ENCODE results near the gene XYLT1.

The XYLT1 gene

GRCh38 chr16:17282247-17282646 lies 188.5 kb downstream of the XYLT1 start:
- no peak overlapping the region for H3K4me3 Mint-ChIP-seq
- H3K27me3 Mint-ChIP-seq (ENCODE audit: low read depth), result peaks cover 32% of the 10 kb centered on the region
- no peak for TF ChIP-seq CTCF (IDR thresholded peaks at IDR 0.05; ENCODE audit: unreplicated experiment in 3 of 3)
- H3K4me1 Mint-ChIP-seq, result peaks cover 46% of the 10 kb centered on the region
- no peaks in the 10 kb centered on the region for H3K9me3 Mint-ChIP-seq
- no peaks in the 10 kb centered on the region for H3K36me3 Mint-ChIP-seq (ENCODE audit: low read depth)
- no peak overlapping the region for H3K27ac Mint-ChIP-seq

GRCh38 chr16:17281052-17281451 lies 189.7 kb downstream of the XYLT1 start:
- H3K36me3 Mint-ChIP-seq (ENCODE audit: low read depth), result no peaks in the 10 kb centered on the region
- H3K27ac Mint-ChIP-seq, result no peak overlapping the region
- peaks cover 35% of the 10 kb centered on the region for H3K4me1 Mint-ChIP-seq
- no peaks in the 10 kb centered on the region for H3K9me3 Mint-ChIP-seq
- no peak for TF ChIP-seq CTCF (IDR thresholded peaks at IDR 0.05; ENCODE audit: unreplicated experiment in 3 of 3)
- no peak overlapping the region for H3K4me3 Mint-ChIP-seq
- peaks cover 36% of the 10 kb centered on the region for H3K27me3 Mint-ChIP-seq (ENCODE audit: low read depth)

- peaks cover 30% of the 10 kb centered on the region for H3K27me3 Mint-ChIP-seq (ENCODE audit: low read depth)
Observed at GRCh38 chr16:17278988-17279387, 191.8 kb downstream of the XYLT1 start.

GRCh38 chr16:17277981-17278381 lies 192.8 kb downstream of the XYLT1 start:
- peak; percentile 46 to 52 (median 50) for TF ChIP-seq CTCF (IDR thresholded peaks at IDR 0.05; ENCODE audit: unreplicated experiment in 3 of 3)
- peaks cover 27% of the 10 kb centered on the region for H3K4me1 Mint-ChIP-seq
- no peaks in the 10 kb centered on the region for H3K36me3 Mint-ChIP-seq (ENCODE audit: low read depth)
- H3K4me3 Mint-ChIP-seq, result no peak overlapping the region
- H3K9me3 Mint-ChIP-seq, result no peaks in the 10 kb centered on the region
- peaks cover 26% of the 10 kb centered on the region for H3K27me3 Mint-ChIP-seq (ENCODE audit: low read depth)
- H3K27ac Mint-ChIP-seq, result no peak overlapping the region

More at GRCh38 chr16:17278988-17279387, 191.8 kb downstream of the XYLT1 start:
- no peak overlapping the region for H3K27ac Mint-ChIP-seq
- H3K4me3 Mint-ChIP-seq, result no peak overlapping the region
- H3K36me3 Mint-ChIP-seq (ENCODE audit: low read depth), result no peaks in the 10 kb centered on the region
- no peak for TF ChIP-seq CTCF (IDR thresholded peaks at IDR 0.05; ENCODE audit: unreplicated experiment in 3 of 3)
- H3K9me3 Mint-ChIP-seq, result no peaks in the 10 kb centered on the region
- peaks cover 37% of the 10 kb centered on the region for H3K4me1 Mint-ChIP-seq

- Mint-ChIP-seq H3K4me1 (peaks cover 21% of the 10 kb centered on the region), H3K4me3 (no peak overlapping the region), H3K27me3 (ENCODE audit: low read depth) (peaks cover 26% of the 10 kb centered on the region), H3K27ac (no peak overlapping the region), H3K36me3 (ENCODE audit: low read depth) (no peaks in the 10 kb centered on the region), H3K9me3 (no peaks in the 10 kb centered on the region)
- no peak for TF ChIP-seq CTCF (IDR thresholded peaks at IDR 0.05; ENCODE audit: unreplicated experiment in 3 of 3)
Observed at GRCh38 chr16:17276610-17277009, 194.2 kb downstream of the XYLT1 start.

GRCh38 chr16:17276010-17276530 lies 194.7 kb downstream of the XYLT1 start:
- H3K36me3 Mint-ChIP-seq (ENCODE audit: low read depth), result no peaks in the 10 kb centered on the region
- H3K27me3 Mint-ChIP-seq (ENCODE audit: low read depth), result peaks cover 27% of the 10 kb centered on the region
- no peak for TF ChIP-seq CTCF (IDR thresholded peaks at IDR 0.05; ENCODE audit: unreplicated experiment in 3 of 3)
- no peak overlapping the region for H3K4me3 Mint-ChIP-seq
- H3K27ac Mint-ChIP-seq, result no peak overlapping the region
- H3K9me3 Mint-ChIP-seq, result no peaks in the 10 kb centered on the region
- peaks cover 27% of the 10 kb centered on the region for H3K4me1 Mint-ChIP-seq

Measured in nephron (organoid).